ENCODE data around the gene F2RL1. TPM values are rescaled to one million over a fixed set of nuclear protein-coding genes. Genes with fewer than 3 reads are reported as not detected.

The F2RL1 gene
- total RNA-seq, 1 donor from 2014 or later = 0.42 TPM

DNA sequence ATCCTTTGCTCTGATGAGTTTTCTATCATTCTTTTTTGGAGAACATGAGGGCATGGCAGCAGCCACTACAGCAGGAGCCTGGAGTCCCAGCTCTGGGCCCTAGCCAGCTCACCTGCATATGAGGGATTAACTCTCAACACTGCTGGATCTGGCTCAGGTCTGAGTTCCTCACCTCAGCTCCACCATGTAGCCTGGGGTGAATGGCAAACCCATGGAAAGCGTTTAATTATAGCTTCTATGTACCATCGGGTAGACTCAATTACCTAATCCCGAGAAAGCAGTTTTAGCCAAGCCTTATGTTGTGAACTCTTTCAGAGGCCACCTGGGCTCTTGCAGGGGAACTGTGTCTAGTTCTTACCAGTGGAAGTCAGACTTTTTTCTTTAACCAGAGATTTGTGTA is 27.1 kb downstream of the F2RL1 start:
- Mint-ChIP-seq H3K36me3 (ENCODE audit: unreplicated experiment) (peaks cover 4% of the 10 kb centered on the region), H3K4me3 (ENCODE audit: unreplicated experiment) (no peak overlapping the region), H3K9me3 (ENCODE audit: unreplicated experiment) (peaks cover 2% of the 10 kb centered on the region), H3K4me1 (ENCODE audit: low read depth, unreplicated experiment) (no peaks in the 10 kb centered on the region), H3K27me3 (ENCODE audit: unreplicated experiment) (no peaks in the 10 kb centered on the region), H3K27ac (ENCODE audit: unreplicated experiment) (no peak overlapping the region)
- TF ChIP-seq, protein P1, sequence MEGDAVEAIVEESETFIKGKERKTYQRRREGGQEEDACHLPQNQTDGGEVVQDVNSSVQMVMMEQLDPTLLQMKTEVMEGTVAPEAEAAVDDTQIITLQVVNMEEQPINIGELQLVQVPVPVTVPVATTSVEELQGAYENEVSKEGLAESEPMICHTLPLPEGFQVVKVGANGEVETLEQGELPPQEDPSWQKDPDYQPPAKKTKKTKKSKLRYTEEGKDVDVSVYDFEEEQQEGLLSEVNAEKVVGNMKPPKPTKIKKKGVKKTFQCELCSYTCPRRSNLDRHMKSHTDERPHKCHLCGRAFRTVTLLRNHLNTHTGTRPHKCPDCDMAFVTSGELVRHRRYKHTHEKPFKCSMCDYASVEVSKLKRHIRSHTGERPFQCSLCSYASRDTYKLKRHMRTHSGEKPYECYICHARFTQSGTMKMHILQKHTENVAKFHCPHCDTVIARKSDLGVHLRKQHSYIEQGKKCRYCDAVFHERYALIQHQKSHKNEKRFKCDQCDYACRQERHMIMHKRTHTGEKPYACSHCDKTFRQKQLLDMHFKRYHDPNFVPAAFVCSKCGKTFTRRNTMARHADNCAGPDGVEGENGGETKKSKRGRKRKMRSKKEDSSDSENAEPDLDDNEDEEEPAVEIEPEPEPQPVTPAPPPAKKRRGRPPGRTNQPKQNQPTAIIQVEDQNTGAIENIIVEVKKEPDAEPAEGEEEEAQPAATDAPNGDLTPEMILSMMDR (IDR thresholded peaks at IDR 0.05; ENCODE audit: partially characterized antibody, unreplicated experiment) = no peak
- DNase-seq = no peak

GRCh38 chr5:76849419-76850291 is 30.8 kb downstream of the F2RL1 start, which contains the start of gene S100Z:
S100Z (plus strand) TSS chr5:76850014; CDS start chr5:76875360, 25,346 bp downstream.
- TF ChIP-seq, protein P1 (IDR thresholded peaks at IDR 0.05; ENCODE audit: partially characterized antibody, unreplicated experiment) = no peak
- no peaks in the 10 kb centered on the region for H3K9me3 Mint-ChIP-seq (ENCODE audit: unreplicated experiment)
- H3K27me3 Mint-ChIP-seq (ENCODE audit: unreplicated experiment) = peaks cover 3% of the 10 kb centered on the region
- no peak within 1 kb of the TSS for H3K27ac Mint-ChIP-seq (ENCODE audit: unreplicated experiment)
- no peaks in the 10 kb centered on the region for H3K36me3 Mint-ChIP-seq (ENCODE audit: unreplicated experiment)
- DNase-seq = no peak
- no peaks in the 10 kb centered on the region for H3K4me1 Mint-ChIP-seq (ENCODE audit: low read depth, unreplicated experiment)
- no peak within 1 kb of the TSS for H3K4me3 Mint-ChIP-seq (ENCODE audit: unreplicated experiment)

GRCh38 chr5:76850543-76851145 is 31.8 kb downstream of the F2RL1 start:
- Mint-ChIP-seq H3K4me3 (ENCODE audit: unreplicated experiment) (no peak overlapping the region), H3K27ac (ENCODE audit: unreplicated experiment) (no peak overlapping the region), H3K4me1 (ENCODE audit: low read depth, unreplicated experiment) (no peaks in the 10 kb centered on the region), H3K36me3 (ENCODE audit: unreplicated experiment) (peaks cover 3% of the 10 kb centered on the region), H3K9me3 (ENCODE audit: unreplicated experiment) (no peaks in the 10 kb centered on the region), H3K27me3 (ENCODE audit: unreplicated experiment) (peaks cover 3% of the 10 kb centered on the region)
- TF ChIP-seq, protein P1 (IDR thresholded peaks at IDR 0.05; ENCODE audit: partially characterized antibody, unreplicated experiment) = no peak
- no peak for DNase-seq

DNA sequence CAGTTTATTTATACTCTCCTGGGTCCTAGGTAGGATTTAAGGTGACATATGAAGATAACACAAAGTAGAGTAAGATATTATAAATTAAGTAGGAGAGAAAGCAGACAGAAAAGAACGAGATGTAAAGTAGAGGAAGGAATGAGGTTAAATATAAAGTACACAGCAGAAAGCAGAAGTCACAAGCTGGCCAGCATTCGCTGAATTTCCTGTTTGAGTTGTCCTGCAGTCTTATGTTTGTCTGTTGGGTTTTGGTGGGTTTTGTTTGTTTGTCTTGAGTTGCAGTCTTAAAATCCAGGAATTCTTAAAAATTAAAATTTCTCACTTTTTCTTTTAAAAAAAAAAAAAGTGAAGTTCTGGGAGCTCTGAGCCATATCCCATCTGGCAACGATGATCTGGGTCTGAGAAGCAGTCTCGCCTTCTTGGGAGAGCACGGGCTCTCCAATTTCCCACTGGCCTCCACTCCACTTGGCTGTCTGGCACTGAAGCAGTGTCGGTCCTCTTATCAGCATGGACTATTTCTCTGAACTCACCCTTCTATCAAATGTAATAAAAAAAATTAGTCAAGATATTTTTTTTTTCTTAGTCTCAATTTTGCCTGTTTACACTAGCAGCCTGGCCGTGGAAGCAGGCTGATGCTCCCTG is 33.0 kb downstream of the F2RL1 start:
- DNase-seq = no peak
- Mint-ChIP-seq H3K9me3 (ENCODE audit: unreplicated experiment) (no peaks in the 10 kb centered on the region), H3K4me1 (ENCODE audit: low read depth, unreplicated experiment) (no peaks in the 10 kb centered on the region), H3K4me3 (ENCODE audit: unreplicated experiment) (no peak overlapping the region), H3K36me3 (ENCODE audit: unreplicated experiment) (peaks cover 6% of the 10 kb centered on the region), H3K27me3 (ENCODE audit: unreplicated experiment) (peaks cover 3% of the 10 kb centered on the region), H3K27ac (ENCODE audit: unreplicated experiment) (no peak overlapping the region)
- TF ChIP-seq, protein P1 (IDR thresholded peaks at IDR 0.05; ENCODE audit: partially characterized antibody, unreplicated experiment) = no peak
